COLO668 (cell line): ENCODE measurements around the gene PCYOX1L.

Experiments
- DNase-seq: peaks from one replicate; lab custom pipeline; 2025; ENCODE audit not compliant: unreplicated experiment; lab: John Stamatoyannopoulos, UW

PCYOX1L gene

GRCh38 chr5:149405550-149406202 lies 47.8 kb downstream of the PCYOX1L start:
- DNase-seq, result no peak

DNA sequence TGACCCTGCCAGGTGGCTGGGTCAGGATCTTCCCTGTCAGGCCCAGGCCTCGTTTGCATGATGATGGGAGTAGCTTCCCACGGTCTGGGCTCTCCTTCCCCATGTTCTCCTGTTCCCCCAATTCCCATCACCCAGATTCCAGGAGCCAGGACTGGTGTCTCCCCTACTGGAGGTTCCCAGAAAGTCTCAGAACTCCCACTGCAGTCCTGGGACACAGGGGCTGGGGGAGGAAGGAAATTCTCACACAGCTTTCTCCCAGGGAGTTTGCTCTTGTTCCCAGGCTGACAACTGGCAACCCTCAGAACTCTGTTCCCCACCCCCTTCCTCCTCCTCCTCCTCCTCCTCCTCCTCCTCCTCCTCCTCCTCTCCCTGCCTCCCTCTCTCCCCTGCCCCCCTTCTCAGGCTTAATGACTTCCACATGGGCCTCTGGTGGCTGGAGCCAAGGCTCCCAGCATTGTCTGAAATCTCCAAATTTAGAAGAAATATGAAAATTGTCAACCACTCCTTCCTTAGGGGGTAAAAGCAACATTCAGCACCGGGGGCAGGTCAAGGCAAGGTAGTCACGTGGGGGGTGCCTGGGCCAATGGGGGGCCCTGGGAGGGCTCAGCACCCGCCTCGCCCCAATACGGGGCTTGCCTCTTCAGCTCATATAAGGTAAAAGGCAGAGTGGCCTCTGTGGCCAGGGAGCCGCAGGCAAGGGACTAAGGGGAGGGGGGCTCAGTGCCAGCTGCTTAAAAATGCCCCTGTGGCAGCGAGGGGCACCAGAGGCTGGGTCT lies 48.5 kb downstream of the PCYOX1L start:
- DNase-seq, result no peak

GRCh38 chr5:149406979-149407306 lies 49.1 kb downstream of the PCYOX1L start:
- DNase-seq, result no peak

DNA sequence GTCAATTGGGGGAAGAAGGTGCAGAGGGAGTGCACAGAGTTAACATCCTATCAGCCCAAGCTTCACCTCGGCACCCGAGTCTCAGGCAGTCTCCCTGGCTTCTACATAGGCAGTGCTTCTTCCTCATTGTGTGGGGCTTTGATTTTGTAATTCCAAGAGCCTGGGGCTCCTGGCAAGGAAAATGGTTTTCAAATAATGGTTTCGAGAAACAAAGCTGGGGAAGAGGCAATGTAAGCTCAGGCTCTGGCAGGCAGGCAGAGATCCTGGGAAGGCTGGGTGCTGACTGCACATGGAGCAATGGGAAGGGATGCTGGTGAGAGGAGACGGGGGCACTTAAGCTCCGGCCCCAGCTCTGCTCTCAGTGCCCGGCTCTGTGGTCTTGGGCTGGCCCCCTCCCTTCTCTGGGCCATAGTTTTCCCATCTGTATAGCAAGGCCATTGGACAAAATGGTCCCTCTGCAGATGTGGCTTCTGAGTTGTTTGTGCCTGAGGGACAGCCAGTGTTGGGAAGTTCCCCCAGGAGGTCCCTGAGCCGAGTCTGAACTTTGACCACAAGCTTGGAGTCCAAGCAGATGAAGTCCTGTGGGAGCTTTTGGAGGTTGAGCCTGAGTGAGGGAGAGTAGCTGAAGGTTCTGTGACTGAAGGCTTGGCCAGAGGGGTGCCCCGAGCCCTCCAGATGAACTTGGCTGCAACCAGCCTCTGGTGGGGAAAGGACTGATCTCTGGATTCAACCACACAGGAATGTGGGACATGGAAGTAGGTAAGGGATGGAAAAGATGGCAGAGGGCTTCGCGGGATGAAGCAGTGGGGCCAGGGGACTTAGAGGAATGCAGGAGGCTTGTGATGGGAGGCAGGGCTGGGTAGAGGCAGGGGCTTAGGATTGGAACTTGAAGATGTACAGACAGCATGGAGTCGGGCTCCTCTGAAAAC lies 49.7 kb downstream of the PCYOX1L start:
- no peak for DNase-seq

- DNase-seq, result no peak
Observed at GRCh38 chr5:149408252-149409099, 50.6 kb downstream of the PCYOX1L start.

DNA sequence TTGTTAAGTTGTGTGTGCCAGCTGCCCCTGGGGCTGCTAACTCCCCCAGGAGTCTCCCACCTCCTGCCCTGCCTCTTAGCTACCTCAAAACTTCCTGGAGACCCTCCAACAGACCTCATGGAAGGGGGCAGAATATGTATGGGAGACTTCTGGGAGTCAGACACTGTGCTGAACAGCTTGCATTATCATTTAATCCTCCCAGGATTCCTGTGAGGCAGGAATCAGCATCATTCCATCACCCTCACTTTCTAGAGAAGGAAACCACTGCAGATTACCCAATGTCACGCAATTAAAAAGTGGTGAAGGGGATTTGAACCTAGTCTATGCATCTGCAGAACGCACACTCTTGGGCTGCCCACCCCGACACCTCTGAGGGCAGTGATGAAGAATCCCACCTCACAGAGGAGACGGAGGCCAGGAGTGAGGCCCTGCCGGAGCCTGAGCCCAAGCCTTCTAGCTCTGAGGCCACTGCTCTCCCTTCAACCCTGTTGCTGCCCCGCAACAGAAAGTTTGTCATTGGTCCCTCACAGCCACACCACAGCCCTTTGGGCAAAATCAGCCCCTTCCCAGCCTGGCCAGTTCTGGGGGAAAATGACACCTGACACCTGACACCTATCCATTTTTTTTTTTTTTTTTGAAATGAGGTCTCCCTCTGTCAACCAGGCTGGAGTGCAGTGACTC lies 51.6 kb downstream of the PCYOX1L start:
- no peak for DNase-seq

DNA sequence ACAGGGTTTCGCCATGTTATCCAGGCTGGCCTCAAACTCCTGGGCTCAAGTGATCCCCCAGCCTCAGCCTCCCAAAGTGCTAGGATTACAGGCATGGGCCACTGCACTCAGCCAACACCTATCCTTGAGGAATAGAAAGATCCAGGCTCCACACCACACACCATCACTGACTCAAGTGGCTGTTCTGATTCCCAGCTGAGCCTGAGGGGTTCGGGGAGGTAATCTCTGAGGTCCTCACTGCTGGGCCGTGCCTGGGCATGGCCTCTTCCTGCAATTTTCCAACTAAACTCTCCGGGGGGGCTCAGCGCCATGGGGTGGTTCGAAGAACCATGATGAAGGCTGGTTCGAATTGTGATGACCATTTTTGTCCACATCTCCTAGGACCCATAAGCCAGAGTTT lies 52.2 kb downstream of the PCYOX1L start:
- no peak for DNase-seq

- DNase-seq, result no peak
Observed at GRCh38 chr5:149410721-149411432, 53.0 kb downstream of the PCYOX1L start.

DNA sequence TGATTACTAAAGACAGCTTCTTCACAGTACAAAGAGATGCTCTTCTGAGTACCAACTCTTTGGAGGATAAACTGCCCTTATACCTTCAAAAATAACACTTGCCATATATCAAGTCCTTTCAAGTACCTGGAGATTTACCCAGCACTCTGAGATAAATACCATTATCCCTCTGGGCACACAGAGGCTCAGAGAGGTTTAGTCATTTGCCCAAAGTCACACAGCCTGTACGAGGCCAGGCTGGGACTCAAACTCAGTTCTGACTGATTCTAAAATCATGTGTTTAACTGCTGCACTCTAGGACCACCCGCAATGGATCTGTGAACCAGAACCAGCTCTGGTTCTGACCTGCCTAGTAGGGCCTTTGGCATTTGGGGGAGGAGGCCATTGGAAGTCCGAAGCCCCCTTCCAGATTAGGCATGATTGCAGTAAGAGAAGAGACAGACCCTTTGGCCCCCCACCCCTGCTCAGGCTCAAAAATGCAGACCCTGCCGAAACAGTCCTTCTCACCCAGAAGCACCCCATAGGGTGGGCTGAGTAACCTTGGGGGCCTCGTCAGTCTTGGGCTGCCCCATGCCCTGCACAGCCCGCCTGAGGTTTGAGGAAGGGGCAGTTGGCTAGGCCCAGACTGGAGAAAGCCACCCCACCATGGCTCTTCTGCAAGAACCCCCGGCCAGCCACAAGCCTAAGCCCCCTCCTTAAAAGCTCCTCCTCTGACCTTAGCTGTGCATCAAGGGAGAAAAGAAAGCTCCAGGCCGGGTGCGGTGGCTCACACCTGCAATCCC lies 54.1 kb downstream of the PCYOX1L start:
- no peak for DNase-seq

DNA sequence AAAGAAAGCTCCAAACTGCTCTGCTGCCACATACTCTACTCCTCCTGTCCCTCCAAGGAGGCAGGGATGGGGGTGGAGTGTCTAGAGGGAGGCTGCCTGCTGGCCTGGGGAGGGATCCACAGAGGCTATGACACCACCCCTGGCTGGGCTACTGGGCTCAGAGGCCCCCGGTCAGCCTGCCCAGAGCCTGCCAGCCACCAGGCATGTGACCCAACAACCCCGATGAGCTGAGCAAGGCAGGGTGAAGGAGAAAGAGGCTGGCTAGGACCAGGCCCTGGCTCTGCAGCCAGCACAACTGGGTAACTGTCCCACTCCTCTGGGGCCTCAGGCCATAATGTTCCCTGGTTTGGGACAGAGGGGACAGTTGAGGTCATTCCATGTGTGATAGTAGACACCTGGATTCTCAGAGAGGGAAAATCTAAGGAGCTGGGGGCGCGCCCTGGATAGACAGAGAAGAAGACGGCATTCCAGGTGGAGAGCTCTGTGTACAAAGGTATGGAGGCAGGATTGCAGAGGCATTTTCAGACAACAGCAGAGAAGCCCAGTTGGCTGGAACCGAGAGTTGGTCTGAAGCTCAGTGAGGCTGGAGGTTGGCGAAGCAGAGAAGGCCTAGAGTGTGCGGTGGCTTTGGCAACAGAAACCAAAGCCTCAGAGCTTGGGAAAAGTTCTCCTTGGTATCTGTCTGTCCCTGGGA lies 55.1 kb downstream of the PCYOX1L start:
- DNase-seq, result no peak

- DNase-seq, result no peak
Observed at GRCh38 chr5:149413477-149414210, 55.8 kb downstream of the PCYOX1L start.

GRCh38 chr5:149414405-149415065 lies 56.7 kb downstream of the PCYOX1L start:
- DNase-seq, result no peak

GRCh38 chr5:149415066-149415967 lies 57.5 kb downstream of the PCYOX1L start:
- no peak for DNase-seq

DNA sequence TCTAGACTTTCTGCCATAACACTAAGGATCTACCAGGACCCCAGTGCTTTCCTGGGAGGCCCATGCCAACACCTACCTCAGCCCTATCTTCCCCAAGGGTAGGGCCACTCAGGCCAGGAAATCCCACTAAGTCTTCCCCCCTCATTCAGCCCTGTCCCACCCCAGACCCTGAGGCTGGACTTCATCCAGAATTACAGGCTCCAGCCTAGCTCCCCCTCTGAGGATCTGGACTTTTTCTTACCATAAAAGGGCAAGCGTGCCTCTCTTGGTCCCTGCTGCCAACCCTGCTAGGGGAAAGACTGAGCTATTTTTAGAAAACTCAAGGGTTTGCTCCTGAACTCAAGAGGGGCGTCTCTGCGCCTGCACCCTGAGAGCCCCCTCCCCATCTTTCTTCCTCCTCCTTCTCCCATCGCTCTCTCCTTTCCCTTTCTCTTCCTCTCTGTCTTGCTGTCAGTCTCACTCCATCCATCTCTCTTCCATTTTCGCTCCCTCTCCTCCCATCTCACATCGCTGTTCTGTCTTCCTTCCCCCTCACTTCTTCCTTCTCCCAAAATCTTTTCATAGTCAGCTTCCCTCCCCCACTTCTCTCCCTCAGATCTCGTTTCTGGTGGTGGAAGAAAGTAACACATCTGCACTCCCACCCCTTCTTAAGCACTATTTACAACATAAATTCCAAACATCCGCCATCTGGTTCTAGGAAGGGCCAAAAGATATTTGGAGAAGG lies 59.3 kb downstream of the PCYOX1L start:
- no peak for DNase-seq

DNA sequence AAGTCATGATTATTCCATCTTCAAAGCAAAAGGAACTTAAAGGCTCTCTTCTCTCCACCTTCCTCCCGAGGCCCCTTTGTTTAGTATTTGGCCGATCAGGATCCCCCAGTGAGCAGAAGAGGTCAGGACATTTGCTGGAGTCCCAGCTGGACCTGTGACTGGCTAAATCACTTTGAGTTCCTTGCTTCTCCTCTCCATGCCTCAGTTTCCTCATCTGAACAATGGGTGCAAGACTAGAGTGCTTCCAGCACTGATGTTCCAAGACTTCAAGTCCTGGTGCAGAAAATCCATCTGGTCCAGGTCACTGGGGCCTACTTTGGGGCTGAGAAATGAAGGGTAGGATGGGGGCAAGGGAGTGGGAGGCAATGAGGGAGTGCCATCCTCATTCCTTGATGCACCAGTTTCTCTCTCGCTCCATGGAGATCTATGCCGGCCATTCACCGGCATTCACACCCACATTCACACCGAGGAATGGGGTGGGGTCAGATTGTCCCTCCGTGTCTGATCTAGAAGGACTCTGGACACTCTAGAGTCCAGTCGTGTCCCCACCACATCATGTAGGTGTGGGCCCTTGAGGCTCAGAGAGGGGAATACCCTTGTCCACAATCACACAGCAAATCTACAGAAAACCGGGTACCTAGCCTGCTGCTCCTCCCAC lies 60.0 kb downstream of the PCYOX1L start:
- DNase-seq, result no peak
